ENCODE results near the gene PLEKHN1. TPM values are rescaled to one million over a fixed set of nuclear protein-coding genes. Genes with fewer than 3 reads are reported as not detected.

The PLEKHN1 gene
- total RNA-seq, 6 donors from 2014 or later = 1.1 to 11.5 (median 1.6) TPM

DNA sequence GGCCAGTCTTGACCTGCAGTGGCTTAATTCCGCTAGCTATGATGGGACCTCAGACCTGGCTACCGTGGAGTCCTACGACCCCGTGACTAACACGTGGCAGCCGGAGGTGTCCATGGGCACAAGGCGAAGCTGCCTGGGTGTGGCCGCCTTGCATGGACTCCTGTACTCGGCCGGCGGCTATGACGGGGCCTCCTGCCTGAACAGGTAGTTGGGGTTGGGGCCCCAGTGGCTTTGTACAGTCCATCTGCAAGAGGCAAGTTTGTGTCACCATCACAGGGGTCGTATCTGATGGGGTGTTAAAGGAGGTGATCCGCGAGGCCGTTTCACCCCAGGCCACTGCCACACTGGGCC, 3.0 kb upstream of the PLEKHN1 start:
- 96% methylated on average over 11 of the region's 16 CpGs; no CpG with 5 or more reads in 1 of the 2 donors for WGBS, 2 donors
- no peak for TF ChIP-seq POLR2AphosphoS5 (IDR thresholded peaks at IDR 0.05)
- TF ChIP-seq CTCF (IDR thresholded peaks at IDR 0.05) = no peak
- no peak for TF ChIP-seq POLR2A (IDR thresholded peaks at IDR 0.05)
- DNase-seq = no peak
- Histone ChIP-seq H3K9me3 (no peaks in the 10 kb centered on the region), H3K4me1 (peaks cover 31 to 48% (median 36%) of the 10 kb centered on the region in 4 donors), H3K27me3 (no peaks in the 10 kb centered on the region), H3K4me3 (no peak overlapping the region), H3K36me3 (peaks cover 0 to 14% (median 7%) of the 10 kb centered on the region in 4 donors), H3K27ac (no peak overlapping the region)
- ATAC-seq (ENCODE audit: low FRiP score in 2 of 2) = no peak

- H3K27ac ChIP-seq = no peak overlapping the region
- H3K36me3 ChIP-seq = peaks cover 0 to 14% (median 7%) of the 10 kb centered on the region in 4 donors
- WGBS, 2 donors = 93 to 96% methylated on average over 13 to 36 of the region's 47 CpGs
- DNase-seq = peak in 1 of 2 donors; percentile 79
- H3K27me3 ChIP-seq = no peaks in the 10 kb centered on the region
- peaks cover 27 to 42% (median 33%) of the 10 kb centered on the region in 4 donors for H3K4me1 ChIP-seq
- no peak for TF ChIP-seq POLR2A (IDR thresholded peaks at IDR 0.05)
- no peak overlapping the region for H3K4me3 ChIP-seq
- no peak for ATAC-seq (ENCODE audit: low FRiP score in 2 of 2)
- H3K9me3 ChIP-seq = no peaks in the 10 kb centered on the region
These were observed 2.3 kb upstream of the PLEKHN1 start for GRCh38 chr1:963746-964525.

DNA sequence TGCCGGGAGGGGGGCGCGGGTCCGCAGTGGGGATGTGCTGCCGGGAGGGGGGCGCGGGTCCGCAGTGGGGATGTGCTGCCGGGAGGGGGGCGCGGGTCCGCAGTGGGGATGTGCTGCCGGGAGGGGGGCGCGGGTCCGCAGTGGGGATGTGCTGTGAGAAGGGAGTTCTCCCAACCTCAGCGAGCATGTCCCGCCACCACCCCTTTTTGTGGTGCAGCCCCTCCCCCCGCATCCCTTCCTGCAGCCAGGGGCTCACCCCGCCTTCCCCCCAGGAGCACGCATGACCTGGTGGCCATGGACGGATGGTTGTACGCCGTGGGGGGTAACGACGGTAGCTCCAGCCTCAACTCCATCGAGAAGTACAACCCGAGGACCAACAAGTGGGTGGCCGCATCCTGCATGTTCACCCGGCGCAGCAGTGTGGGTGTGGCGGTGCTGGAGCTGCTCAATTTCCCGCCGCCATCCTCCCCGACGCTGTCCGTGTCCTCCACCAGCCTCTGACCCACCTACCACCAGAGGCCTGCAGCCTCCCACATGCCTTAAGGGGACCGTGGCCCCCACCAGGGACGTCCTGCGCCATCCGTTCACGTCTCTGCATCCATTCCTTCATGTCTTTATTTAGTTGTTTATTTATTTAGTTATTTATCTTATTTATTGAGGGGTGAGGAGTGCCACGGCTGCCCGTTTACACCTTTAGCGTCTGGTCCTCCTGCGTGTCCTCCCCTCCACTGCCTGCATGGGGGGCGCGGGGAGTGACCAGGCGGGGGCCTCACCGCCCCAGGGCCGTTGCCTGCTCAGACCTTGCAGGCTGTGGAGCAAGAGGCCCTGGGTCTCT, 1.4 kb upstream of the PLEKHN1 start:
- ATAC-seq (ENCODE audit: low FRiP score in 2 of 2) = no peak
- peak in 1 of 2 donors; percentile 64 for DNase-seq
- WGBS, 2 donors = 95 to 96% methylated on average over 21 to 41 of the region's 51 CpGs
- no peak for TF ChIP-seq POLR2AphosphoS5 (IDR thresholded peaks at IDR 0.05)
- no peak for TF ChIP-seq EP300 (IDR thresholded peaks at IDR 0.05)
- H3K4me1 ChIP-seq = peaks cover 22 to 35% (median 27%) of the 10 kb centered on the region in 4 donors
- no peak overlapping the region for H3K27ac ChIP-seq
- H3K9me3 ChIP-seq = no peaks in the 10 kb centered on the region
- no peak overlapping the region for H3K4me3 ChIP-seq
- H3K36me3 ChIP-seq = peaks cover 0 to 14% (median 7%) of the 10 kb centered on the region in 4 donors
- H3K27me3 ChIP-seq = no peaks in the 10 kb centered on the region

- ATAC-seq (ENCODE audit: low FRiP score in 2 of 2) (no peak), DNase-seq (peak in 1 of 2 donors; percentile 67)
- H3K4me1 ChIP-seq = peaks cover 19 to 30% (median 23%) of the 10 kb centered on the region in 4 donors
- H3K4me3 ChIP-seq = peak overlapping the region in 3 of 4 donors; percentile 50 to 73 (median 72)
- WGBS, 2 donors = 83 to 84% methylated on average over 2 to 19 of the region's 26 CpGs
- TF ChIP-seq POLR2AphosphoS5 (IDR thresholded peaks at IDR 0.05) = no peak
- TF ChIP-seq CTCF (IDR thresholded peaks at IDR 0.05) = no peak
- no peak for TF ChIP-seq EP300 (IDR thresholded peaks at IDR 0.05)
- no peak for TF ChIP-seq POLR2A (IDR thresholded peaks at IDR 0.05)
- H3K27me3 ChIP-seq = peaks cover 0 to 7% (median 3%) of the 10 kb centered on the region in 4 donors
- peaks cover 0 to 14% (median 7%) of the 10 kb centered on the region in 4 donors for H3K36me3 ChIP-seq
- peak overlapping the region in 2 of 4 donors; percentile 80 to 89 for H3K27ac ChIP-seq
- no peaks in the 10 kb centered on the region for H3K9me3 ChIP-seq
These were observed 652 bp upstream of the PLEKHN1 start for GRCh38 chr1:965526-966134.

- no peaks in the 10 kb centered on the region for H3K9me3 ChIP-seq
- peak; percentile 83 to 95 for DNase-seq
- TF ChIP-seq POLR2AphosphoS5 (IDR thresholded peaks at IDR 0.05) (peak; percentile 45 to 52), CTCF (IDR thresholded peaks at IDR 0.05) (no peak), EP300 (IDR thresholded peaks at IDR 0.05) (no peak), POLR2A (IDR thresholded peaks at IDR 0.05) (peak in 1 of 4 donors; percentile 63)
- peak; percentile 61 to 86 for ATAC-seq (ENCODE audit: low FRiP score in 2 of 2)
- WGBS, 2 donors = 1% methylated on average over 38 of the region's 60 CpGs; no CpG with 5 or more reads in 1 of the 2 donors
- H3K4me1 ChIP-seq = peaks cover 12 to 20% (median 16%) of the 10 kb centered on the region in 4 donors
- peak overlapping the region; percentile 73 to 89 (median 81) for H3K27ac ChIP-seq
- peaks cover 0 to 19% (median 9%) of the 10 kb centered on the region in 4 donors for H3K27me3 ChIP-seq
- peak overlapping the region; percentile 50 to 80 (median 72) for H3K4me3 ChIP-seq
- H3K36me3 ChIP-seq = peaks cover 0 to 14% (median 7%) of the 10 kb centered on the region in 4 donors
These were observed 520 bp downstream of the PLEKHN1 start for GRCh38 chr1:966704-967300.
